HCT116 (cell line): Measurements from ENCODE around the gene KDELR1.

Experiments used
- EGR1 ChIP-seq: IDR thresholded peaks from 2 replicates; pipeline ENCODE4 v1.6.1; 2012; ENCODE audit warnings: low read depth
- EZH2 ChIP-seq: fragments of 200-600 bp; sonication (generic); IDR thresholded peaks from 2 replicates; pipeline ENCODE4 v1.6.1; 2017; ENCODE audit warnings: antibody characterized with exemption, mixed run types
- EZH2phosphoT487 ChIP-seq: fragments of 200-600 bp; IDR thresholded peaks from 2 replicates; pipeline ENCODE4 v1.6.1; 2018; ENCODE audit warnings: antibody characterized with exemption, borderline replicate concordance
- POLR2A ChIP-seq: IDR thresholded peaks from 2 replicates; pipeline ENCODE4 v1.7.0; 2011; ENCODE audit warnings: borderline replicate concordance; ENCODE audit not compliant: insufficient read depth, insufficient read length; ENCODE audit errors: extremely low read depth
- POLR2AphosphoS5 ChIP-seq: IDR thresholded peaks from 2 replicates; pipeline ENCODE4 v1.6.1; 2011; ENCODE audit warnings: mild to moderate bottlenecking, low read depth, low read length, moderate library complexity
- SRF ChIP-seq: IDR thresholded peaks from 2 replicates; pipeline ENCODE4 v1.6.1; 2012; ENCODE audit warnings: low read depth
- ZFX ChIP-seq: fragments of 450-650 bp; IDR thresholded peaks from 2 replicates; pipeline ENCODE4 v1.6.1; 2017
- TF ChIP-seq, protein P1 (sequence below): IDR thresholded peaks from 2 replicates; pipeline ENCODE4 v1.6.1; 2012
- TF ChIP-seq, protein P2 (sequence below), 3 experiments: fragments of 200-600 bp in 1 of 3; sonication (generic) in 1 of 3; IDR thresholded peaks in 2 of 3; conservative IDR thresholded peaks in 1 of 3; 2 replicates each; pipeline ENCODE4 v1.5.1; 2012 to 2017; ENCODE audit warnings: low read depth in 2 of 3, low read length in 2 of 3, antibody characterized with exemption in 1 of 3, borderline replicate concordance in 1 of 3, control low read depth in 1 of 3, mild to moderate bottlenecking in 1 of 3, mixed read lengths in 1 of 3, mixed run types in 1 of 3, moderate library complexity in 1 of 3; ENCODE audit not compliant: insufficient read depth in 1 of 3
- TF ChIP-seq, protein P3 (sequence below): IDR thresholded peaks from 2 replicates; pipeline ENCODE4 v1.6.1; 2012

DNA sequence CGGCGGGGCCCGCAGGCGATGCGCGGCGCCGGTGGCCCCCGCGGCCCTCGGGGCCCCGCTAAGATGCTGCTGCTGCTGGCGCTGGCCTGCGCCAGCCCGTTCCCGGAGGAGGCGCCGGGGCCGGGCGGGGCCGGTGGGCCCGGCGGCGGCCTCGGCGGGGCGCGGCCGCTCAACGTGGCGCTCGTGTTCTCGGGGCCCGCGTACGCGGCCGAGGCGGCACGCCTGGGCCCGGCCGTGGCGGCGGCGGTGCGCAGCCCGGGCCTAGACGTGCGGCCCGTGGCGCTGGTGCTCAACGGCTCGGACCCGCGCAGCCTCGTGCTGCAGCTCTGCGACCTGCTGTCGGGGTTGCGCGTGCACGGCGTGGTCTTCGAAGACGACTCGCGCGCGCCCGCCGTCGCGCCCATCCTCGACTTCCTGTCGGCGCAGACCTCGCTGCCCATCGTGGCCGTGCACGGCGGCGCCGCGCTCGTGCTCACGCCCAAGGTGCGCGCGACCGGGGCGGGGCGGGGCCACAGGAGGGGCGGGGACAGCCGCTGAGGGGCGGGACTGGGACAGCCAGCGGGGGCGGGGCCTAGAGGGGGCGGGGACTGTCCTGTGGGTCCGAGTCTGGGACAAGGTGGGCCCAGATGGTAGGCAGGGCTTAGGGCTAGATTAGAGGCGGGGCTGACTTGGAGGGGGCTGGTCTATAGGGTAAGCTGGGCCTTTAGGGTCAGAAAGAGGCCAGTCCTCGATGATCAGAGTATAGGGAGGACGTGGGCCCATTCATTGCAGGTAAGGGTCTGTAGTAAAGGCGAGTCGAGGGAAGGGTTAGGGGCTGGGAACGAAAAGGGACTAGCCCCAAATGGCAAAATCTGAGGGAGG is 7.3 kb upstream of the KDELR1 start:
- TF ChIP-seq, protein P1, sequence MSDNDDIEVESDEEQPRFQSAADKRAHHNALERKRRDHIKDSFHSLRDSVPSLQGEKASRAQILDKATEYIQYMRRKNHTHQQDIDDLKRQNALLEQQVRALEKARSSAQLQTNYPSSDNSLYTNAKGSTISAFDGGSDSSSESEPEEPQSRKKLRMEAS, result peak; percentile 98
- no peak for TF ChIP-seq EGR1
- TF ChIP-seq SRF, result no peak
- TF ChIP-seq ZFX, result peak; percentile 95
- TF ChIP-seq, protein P2, sequence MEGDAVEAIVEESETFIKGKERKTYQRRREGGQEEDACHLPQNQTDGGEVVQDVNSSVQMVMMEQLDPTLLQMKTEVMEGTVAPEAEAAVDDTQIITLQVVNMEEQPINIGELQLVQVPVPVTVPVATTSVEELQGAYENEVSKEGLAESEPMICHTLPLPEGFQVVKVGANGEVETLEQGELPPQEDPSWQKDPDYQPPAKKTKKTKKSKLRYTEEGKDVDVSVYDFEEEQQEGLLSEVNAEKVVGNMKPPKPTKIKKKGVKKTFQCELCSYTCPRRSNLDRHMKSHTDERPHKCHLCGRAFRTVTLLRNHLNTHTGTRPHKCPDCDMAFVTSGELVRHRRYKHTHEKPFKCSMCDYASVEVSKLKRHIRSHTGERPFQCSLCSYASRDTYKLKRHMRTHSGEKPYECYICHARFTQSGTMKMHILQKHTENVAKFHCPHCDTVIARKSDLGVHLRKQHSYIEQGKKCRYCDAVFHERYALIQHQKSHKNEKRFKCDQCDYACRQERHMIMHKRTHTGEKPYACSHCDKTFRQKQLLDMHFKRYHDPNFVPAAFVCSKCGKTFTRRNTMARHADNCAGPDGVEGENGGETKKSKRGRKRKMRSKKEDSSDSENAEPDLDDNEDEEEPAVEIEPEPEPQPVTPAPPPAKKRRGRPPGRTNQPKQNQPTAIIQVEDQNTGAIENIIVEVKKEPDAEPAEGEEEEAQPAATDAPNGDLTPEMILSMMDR (IDR thresholded peaks at IDR 0.05 in 2 of 3, conservative IDR thresholded peaks at IDR 0.05 in 1 of 3; ENCODE audit: borderline replicate concordance in 1 of 3, insufficient read depth in 1 of 3, low read depth in 2 of 3, low read length in 2 of 3), result no peak
- peak; percentile 56 for TF ChIP-seq POLR2A
- TF ChIP-seq POLR2AphosphoS5, result peak; percentile 85
- TF ChIP-seq EZH2phosphoT487, result no peak
- no peak for TF ChIP-seq EZH2
- TF ChIP-seq, protein P3, sequence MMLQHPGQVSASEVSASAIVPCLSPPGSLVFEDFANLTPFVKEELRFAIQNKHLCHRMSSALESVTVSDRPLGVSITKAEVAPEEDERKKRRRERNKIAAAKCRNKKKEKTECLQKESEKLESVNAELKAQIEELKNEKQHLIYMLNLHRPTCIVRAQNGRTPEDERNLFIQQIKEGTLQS, result no peak
